GM12878 (cell line): ENCODE results near the gene ZNF385D. TPM values are rescaled to one million over a fixed set of nuclear protein-coding genes. Genes with fewer than 3 reads are reported as not detected.

Experiments used
- BHLHE40 ChIP-seq, 2 experiments: fragments of 450-650 bp in 1 of 2; IDR thresholded peaks; 2 replicates each; pipeline ENCODE4 v1.6.1; 2011 to 2017; ENCODE audit warnings: low read depth in 2 of 2, borderline replicate concordance in 1 of 2, improper control_type of control experiment in 1 of 2, low read length in 1 of 2, mild to moderate bottlenecking in 1 of 2
- BMI1 ChIP-seq: fragments of 450-650 bp; IDR thresholded peaks from 2 replicates; pipeline ENCODE4 v1.6.1; 2016; ENCODE audit warnings: mild to moderate bottlenecking, moderate library complexity, borderline replicate concordance
- CBFB ChIP-seq: IDR thresholded peaks from 2 replicates; pipeline ENCODE4 v1.6.1; 2016; ENCODE audit warnings: antibody characterized with exemption, low read depth
- ESRRA ChIP-seq: IDR thresholded peaks from 2 replicates; pipeline ENCODE4 v1.6.1; 2012; ENCODE audit warnings: mild to moderate bottlenecking, low read length, improper control_type of control experiment
- ETV6 ChIP-seq, 2 experiments: fragments of 450-650 bp in 1 of 2; IDR thresholded peaks in 1 of 2; conservative IDR thresholded peaks in 1 of 2; 2 replicates each; pipeline ENCODE4 v1.6.1; 2014; ENCODE audit warnings: antibody characterized with exemption in 1 of 2, borderline replicate concordance in 1 of 2, low read depth in 1 of 2, mild to moderate bottlenecking in 1 of 2, moderate library complexity in 1 of 2
- FOS ChIP-seq: IDR thresholded peaks from 3 replicates; pipeline ENCODE4 v1.6.1; 2011; ENCODE audit warnings: borderline replicate concordance; ENCODE audit not compliant: insufficient read length; ENCODE audit errors: extremely low read depth
- FOXK2 ChIP-seq: fragments of 450-650 bp; IDR thresholded peaks from 2 replicates; pipeline ENCODE4 v1.6.1; 2017; ENCODE audit warnings: mild to moderate bottlenecking, moderate library complexity
- FOXM1 ChIP-seq: IDR thresholded peaks from 2 replicates; pipeline ENCODE4 v1.6.1; 2012; ENCODE audit warnings: low read depth, mild to moderate bottlenecking, inconsistent platforms, low read length, moderate library complexity
- HCFC1 ChIP-seq: fragments of 150-350 bp; IDR thresholded peaks from 2 replicates; pipeline ENCODE4 v1.6.1; 2014; ENCODE audit warnings: low read length
- HDGF ChIP-seq: fragments of 450-650 bp; IDR thresholded peaks from 2 replicates; pipeline ENCODE4 v1.6.1; 2016; ENCODE audit warnings: antibody characterized with exemption
- IRF5 ChIP-seq: fragments of 450-650 bp; IDR thresholded peaks from 2 replicates; pipeline ENCODE4 v1.6.1; 2017; ENCODE audit warnings: borderline replicate concordance
- KLF5 ChIP-seq: fragments of 450-650 bp; IDR thresholded peaks from 2 replicates; pipeline ENCODE4 v1.6.1; 2014; ENCODE audit warnings: mild to moderate bottlenecking; ENCODE audit not compliant: partially characterized antibody
- NRF1 ChIP-seq: conservative IDR thresholded peaks from 2 replicates; pipeline ENCODE4 v1.6.1; 2011; ENCODE audit warnings: mild to moderate bottlenecking, low read depth, low read length, improper control_type of control experiment
- PAX8 ChIP-seq: fragments of 450-650 bp; IDR thresholded peaks from 2 replicates; pipeline ENCODE4 v1.6.1; 2017; ENCODE audit warnings: mild to moderate bottlenecking, moderate library complexity
- RCOR1 ChIP-seq: conservative IDR thresholded peaks from 2 replicates; pipeline ENCODE4 v1.6.1; 2012; ENCODE audit warnings: low read depth, low read length, improper control_type of control experiment
- RUNX3 ChIP-seq: IDR thresholded peaks from 2 replicates; pipeline ENCODE4 v1.6.1; 2012; ENCODE audit warnings: low read length, inconsistent platforms
- SMARCA5 ChIP-seq: fragments of 450-650 bp; IDR thresholded peaks from 2 replicates; pipeline ENCODE4 v1.6.1; 2017; ENCODE audit warnings: mild to moderate bottlenecking
- SRF ChIP-seq, 2 experiments: IDR thresholded peaks; 2 replicates each; pipeline ENCODE4 v1.6.1; 2011; ENCODE audit warnings: low read depth in 2 of 2, low read length in 2 of 2, mild to moderate bottlenecking in 1 of 2, moderate library complexity in 1 of 2
- SUPT20H ChIP-seq: IDR thresholded peaks from 2 replicates; pipeline ENCODE4 v1.6.1; 2011; ENCODE audit warnings: low read depth, mild to moderate bottlenecking, low read length, moderate library complexity, borderline replicate concordance; ENCODE audit not compliant: control insufficient read depth
- USF1 ChIP-seq: IDR thresholded peaks from 2 replicates; pipeline ENCODE4 v1.6.1; 2011; ENCODE audit warnings: borderline replicate concordance, low read depth, mild to moderate bottlenecking, moderate library complexity, mixed read lengths, low read length; ENCODE audit not compliant: insufficient read depth; ENCODE audit errors: extremely low read length
- YBX1 ChIP-seq: fragments of 450-650 bp; IDR thresholded peaks from 2 replicates; pipeline ENCODE4 v1.6.1; 2016; ENCODE audit warnings: antibody characterized with exemption
- ZBTB4 ChIP-seq: fragments of 450-650 bp; formaldehyde crosslinking; IDR thresholded peaks from 2 replicates; pipeline ENCODE4 v1.4.0; 2022; ENCODE audit warnings: mild to moderate bottlenecking, moderate library complexity
- ZNF687 ChIP-seq: fragments of 450-650 bp; IDR thresholded peaks from 2 replicates; pipeline ENCODE4 v1.6.1; 2017; ENCODE audit warnings: mild to moderate bottlenecking, moderate library complexity
- polyA plus RNA-seq, 11 experiments: library from polyadenylated mRNA; depleted of rRNA in 4 of 11; unstranded in 6 of 11; stranded (reverse) in 5 of 11; fragments of >200 nt; fragmentation: Nextera tagmentation in 4 of 11; fragmentation: Illumina TruSeq in 1 of 11; extraction: Ambion mirVana in 4 of 11; extraction: Trizol in 1 of 11; gene quantifications; 1 replicate in 1 of 11; 2 replicates in 10 of 11; pipeline versions ENCODE4 v1.2.1 to v1.2.3, GENCODE V29; 2011 to 2016; ENCODE audit warnings: inconsistent platforms in 2 of 11, missing spikeins in 2 of 11, low read depth in 1 of 11
- total RNA-seq, 4 experiments: library from RNA; depleted of rRNA in 3 of 4; stranded (reverse); fragments of >200 nt in 3 of 4; fragmentation: Illumina TruSeq in 1 of 4; extraction: Trizol in 1 of 4; gene quantifications; 2 replicates each; pipeline versions ENCODE4 v1.2.1 to v1.2.3, GENCODE V29; 2013 to 2021

Gene ZNF385D
- total and polyA plus RNA-seq, 10 of the 15 experiments (the other 5 are each of a cell fraction or from before 2014, with no cell fraction given), result 0.01 to 0.62 (median 0.18) TPM; not detected in 5

- TF ChIP-seq USF1, result no peak
- TF ChIP-seq FOS, result no peak
- no peak for TF ChIP-seq KLF5
- no peak for TF ChIP-seq CBFB
- TF ChIP-seq YBX1, result no peak
- TF ChIP-seq ZBTB4, result no peak
- TF ChIP-seq SMARCA5, result no peak; the same call in 1 of the 2 replicates
- no peak for TF ChIP-seq SRF (IDR thresholded peaks at IDR 0.05; ENCODE audit: low read depth in 2 of 2, low read length in 2 of 2)
- no peak for TF ChIP-seq HCFC1
- TF ChIP-seq BHLHE40 (IDR thresholded peaks at IDR 0.05; ENCODE audit: borderline replicate concordance in 1 of 2, low read depth in 2 of 2, low read length in 1 of 2), result peak; percentile 45 to 60; a peak in 3 of 4 replicates
- TF ChIP-seq PAX8, result no peak
- no peak for TF ChIP-seq ZNF687
- TF ChIP-seq IRF5, result no peak
- TF ChIP-seq FOXK2, result no peak
- no peak for TF ChIP-seq FOXM1
- TF ChIP-seq RUNX3, result no peak
- no peak for TF ChIP-seq RCOR1
- peak; percentile 60; the same call in 1 of the 2 replicates for TF ChIP-seq BMI1
- no peak for TF ChIP-seq SUPT20H
- no peak for TF ChIP-seq ESRRA
- no peak for TF ChIP-seq NRF1
- TF ChIP-seq ETV6 (conservative IDR thresholded peaks at IDR 0.05 in 1 of 2, IDR thresholded peaks at IDR 0.05 in 1 of 2; ENCODE audit: borderline replicate concordance in 1 of 2, low read depth in 1 of 2), result no peak
- no peak for TF ChIP-seq HDGF
Measured at GRCh38 chr3:21446027-21446426, 305.0 kb downstream of the ZNF385D start (continued).
